ENCODE measurements around the gene TBC1D22A.

TBC1D22A gene

GRCh38 chr22:47069270-47069669 is 306.8 kb downstream of the TBC1D22A start:
- DNase-seq: no peak

- no peak for DNase-seq
These were observed 308.8 kb downstream of the TBC1D22A start for GRCh38 chr22:47071078-47071806.

- no peak for DNase-seq
These were observed 309.6 kb downstream of the TBC1D22A start for GRCh38 chr22:47071807-47072641.

- no peak for DNase-seq
These were observed 310.2 kb downstream of the TBC1D22A start for GRCh38 chr22:47072642-47072967.

GRCh38 chr22:47073075-47073474 is 310.6 kb downstream of the TBC1D22A start:
- no peak for DNase-seq

- no peak for DNase-seq
These were observed 311.7 kb downstream of the TBC1D22A start for GRCh38 chr22:47074105-47074504.

- no peak for DNase-seq
These were observed 313.1 kb downstream of the TBC1D22A start for GRCh38 chr22:47075568-47075967.

- DNase-seq: no peak
These were observed 314.3 kb downstream of the TBC1D22A start for GRCh38 chr22:47076758-47077157.

- DNase-seq: no peak
These were observed 317.6 kb downstream of the TBC1D22A start for GRCh38 chr22:47080100-47080499.

GRCh38 chr22:47082505-47082904 is 320.1 kb downstream of the TBC1D22A start:
- DNase-seq: no peak

- DNase-seq: no peak
These were observed 321.0 kb downstream of the TBC1D22A start for GRCh38 chr22:47083379-47083986.

GRCh38 chr22:47084226-47084625 is 321.8 kb downstream of the TBC1D22A start:
- DNase-seq: no peak

GRCh38 chr22:47086596-47087248 is 324.3 kb downstream of the TBC1D22A start:
- DNase-seq: no peak

GRCh38 chr22:47088480-47089158 is 326.2 kb downstream of the TBC1D22A start:
- DNase-seq: no peak

- DNase-seq: no peak
These were observed 326.9 kb downstream of the TBC1D22A start for GRCh38 chr22:47089374-47089773.

- DNase-seq: no peak
These were observed 327.5 kb downstream of the TBC1D22A start for GRCh38 chr22:47089796-47090460.

GRCh38 chr22:47090591-47091245 is 328.3 kb downstream of the TBC1D22A start:
- peak; percentile 45 to 61 for DNase-seq

- peak; percentile 25 to 54 for DNase-seq
These were observed 328.8 kb downstream of the TBC1D22A start for GRCh38 chr22:47091246-47091651.

- no peak for DNase-seq
These were observed 329.7 kb downstream of the TBC1D22A start for GRCh38 chr22:47091921-47092700.

- no peak for DNase-seq
These were observed 330.5 kb downstream of the TBC1D22A start for GRCh38 chr22:47092896-47093311.

GRCh38 chr22:47093720-47094119 is 331.3 kb downstream of the TBC1D22A start:
- DNase-seq: no peak

Measured in CD4-positive, alpha-beta T cell treated with Interleukin-4 for 1 hour (primary cell).